Endothelial cell of umbilical vein (primary cell): ENCODE measurements around the gene ZNF652. TPM values are rescaled to one million over a fixed set of nuclear protein-coding genes. Genes with fewer than 3 reads are reported as not detected.

ENCODE experiments used
- BruUV-seq: library from RNA; stranded (reverse); fragments of 400-500 nt; replicated peaks from 2 replicates; lab custom pipeline; 2021; lab: Mats Ljungman, UMichigan
- CTCF ChIA-PET: fragments of 300-600, 350-600 bp; sonication (Branson Sonifier 250); formaldehyde crosslinking; loops from one replicate; lab custom pipeline; 2021; ENCODE audit warnings: antibody characterized with exemption, inconsistent platforms; lab: Charles Lee
- POLR2A ChIA-PET: fragments of 300-600, 350-600 bp; sonication (Branson Sonifier 250); formaldehyde crosslinking; loops from one replicate; lab custom pipeline; 2021; ENCODE audit warnings: antibody characterized with exemption, inconsistent platforms; lab: Charles Lee
- DNase-seq: peaks from one replicate; pipeline ENCODE4 v3.0.0-alpha.2; 2011; ENCODE audit warnings: low read depth, low spot score
- FAIRE-seq: peaks from 2 replicates; lab custom pipeline; 2011; peaks lifted over from hg19 to GRCh38; lab: Jason Lieb, UNC
- H2AFZ ChIP-seq: 2 replicates; pipeline ENCODE4 v1.6.0; 2012; ENCODE audit warnings: low read depth, low read length, control low read depth, inconsistent platforms
- H3K27ac ChIP-seq: 2 replicates; pipeline ENCODE4 v1.5.1; 2011; ENCODE audit warnings: low read depth, mild to moderate bottlenecking, control low read depth, low read length, moderate library complexity; ENCODE audit not compliant: insufficient read depth
- H3K27me3 ChIP-seq, 2 experiments: 2 replicates each; pipeline versions ENCODE4 v1.6.0 to v1.6.1; 2011; ENCODE audit warnings: low read length in 2 of 2, mixed read lengths in 1 of 2; ENCODE audit not compliant: control insufficient read depth in 2 of 2, insufficient read depth in 2 of 2
- H3K36me3 ChIP-seq, 2 experiments: 2 replicates in 1 of 2; 3 replicates in 1 of 2; pipeline ENCODE4 v1.5.1; 2011; ENCODE audit warnings: low read length in 2 of 2, mild to moderate bottlenecking in 1 of 2, moderate library complexity in 1 of 2; ENCODE audit not compliant: control insufficient read depth in 2 of 2, insufficient read depth in 2 of 2; ENCODE audit errors: extremely low read depth in 1 of 2
- H3K4me1 ChIP-seq: 3 replicates; pipeline ENCODE4 v1.5.1; 2011; ENCODE audit warnings: mild to moderate bottlenecking, low read length; ENCODE audit not compliant: control insufficient read depth, insufficient read depth; ENCODE audit errors: extremely low read depth
- H3K4me2 ChIP-seq: 2 replicates; pipeline ENCODE4 v1.6.1; 2011; ENCODE audit warnings: low read length, control low read depth, mixed read lengths; ENCODE audit not compliant: insufficient read depth
- H3K4me3 ChIP-seq, 3 experiments: fragments of 200-600 bp in 1 of 3; sonication (generic), shearing (Covaris generic) in 1 of 3; replicated peaks in 1 of 3; 2 replicates each; pipeline ENCODE4 v1.5.1; 2011 to 2016; ENCODE audit warnings: control low read depth in 3 of 3, low read length in 3 of 3, mild to moderate bottlenecking in 2 of 3, inconsistent platforms in 1 of 3, low read depth in 1 of 3, moderate library complexity in 1 of 3; ENCODE audit not compliant: insufficient read depth in 1 of 3
- H3K79me2 ChIP-seq: 2 replicates; pipeline ENCODE4 v1.6.0; 2012; ENCODE audit warnings: low read length, inconsistent platforms; ENCODE audit not compliant: control insufficient read depth, insufficient read depth
- H3K9ac ChIP-seq: replicated peaks from 2 replicates; pipeline ENCODE3; 2011; ENCODE audit warnings: low read length, control low read depth; ENCODE audit not compliant: insufficient read depth; ENCODE audit errors: extremely low read depth
- H3K9me1 ChIP-seq: replicated peaks from 3 replicates; pipeline ENCODE4 v1.6.0; 2011; ENCODE audit warnings: mild to moderate bottlenecking, low read length; ENCODE audit not compliant: control insufficient read depth, insufficient read depth; ENCODE audit errors: extremely low read depth
- H3K9me3 ChIP-seq: replicated peaks from 2 replicates; pipeline ENCODE4 v1.5.1; 2012; ENCODE audit warnings: low read length, inconsistent platforms; ENCODE audit not compliant: control insufficient read depth, insufficient read depth
- H4K20me1 ChIP-seq: replicated peaks from 2 replicates; pipeline ENCODE3; 2011; ENCODE audit warnings: mild to moderate bottlenecking, low read length; ENCODE audit not compliant: control insufficient read depth, insufficient read depth; ENCODE audit errors: extremely low read depth
- CTCF ChIP-seq, 2 donors: IDR thresholded peaks; 1 replicate in 1 of 2; 2 replicates in 1 of 2; pipeline ENCODE4 v1.5.1; 2011; ENCODE audit warnings: low read length in 2 of 2, mild to moderate bottlenecking in 2 of 2, moderate library complexity in 2 of 2, control low read depth in 1 of 2, inconsistent platforms in 1 of 2, low read depth in 1 of 2; ENCODE audit not compliant: insufficient read depth in 1 of 2; ENCODE audit errors: extremely low read depth in 1 of 2
- EZH2 ChIP-seq: IDR thresholded peaks from 2 replicates; pipeline ENCODE4 v1.6.1; 2012; ENCODE audit warnings: borderline replicate concordance, low read depth, mild to moderate bottlenecking, moderate library complexity, low read length, inconsistent platforms; ENCODE audit not compliant: severe bottlenecking
- FOS ChIP-seq: IDR thresholded peaks from 2 replicates; pipeline ENCODE4 v1.6.1; 2011; ENCODE audit warnings: mild to moderate bottlenecking, low read length, moderate library complexity, borderline replicate concordance; ENCODE audit not compliant: insufficient read depth
- GATA2 ChIP-seq: IDR thresholded peaks from 2 replicates; pipeline ENCODE4 v1.7.0; 2011; ENCODE audit warnings: low read depth, mild to moderate bottlenecking, moderate library complexity, mixed read lengths, low read length; ENCODE audit not compliant: insufficient read length, insufficient read depth
- JUN ChIP-seq: IDR thresholded peaks from 2 replicates; pipeline ENCODE4 v1.6.1; 2011; ENCODE audit warnings: borderline replicate concordance, low read depth; ENCODE audit not compliant: insufficient read length, insufficient read depth
- MAX ChIP-seq: IDR thresholded peaks from 2 replicates; pipeline ENCODE4 v1.6.1; 2011; ENCODE audit not compliant: insufficient read depth, insufficient read length
- MYC ChIP-seq: IDR thresholded peaks from one replicate; pipeline ENCODE4 v1.6.1; 2011; ENCODE audit warnings: mild to moderate bottlenecking, low read depth, low read length
- POLR2A ChIP-seq: IDR thresholded peaks from 2 replicates; pipeline ENCODE4 v1.6.1; 2012; ENCODE audit warnings: low read depth, mild to moderate bottlenecking, control low read depth, low read length
- POLR2AphosphoS5 ChIP-seq: IDR thresholded peaks from 2 replicates; pipeline ENCODE4 v1.6.1; 2012; ENCODE audit warnings: low read depth, mild to moderate bottlenecking, control low read depth, low read length, moderate library complexity; ENCODE audit not compliant: insufficient read depth
- dilution Hi-C: fragments of 300-500 bp; cut with MboI; formaldehyde crosslinking; loops from one replicate; pipeline ENCODE4 v1.15.0; 2019; ENCODE audit warnings: low sequenced_read_pairs; ENCODE audit not compliant: extremely low pct_ligation_motif_present
- intact Hi-C: fragments of 100-400 bp; cut with micrococcal nuclease; formaldehyde crosslinking; loops from one replicate; pipeline ENCODE4 v1.10.0; 2022
- polyA plus RNA-seq, 4 experiments: library from polyadenylated mRNA; depleted of rRNA in 3 of 4; stranded (reverse) in 3 of 4; unstranded in 1 of 4; fragments of >200 nt; gene quantifications; 2 replicates each; pipeline versions ENCODE4 v1.2.1 to v1.2.3, GENCODE V29; 2011 to 2012; ENCODE audit warnings: missing spikeins in 1 of 4
- total RNA-seq: library from RNA; stranded (reverse); gene quantifications from 2 replicates; pipeline ENCODE4 v1.2.3, GENCODE V29; 2021

The ZNF652 gene
- total and polyA plus RNA-seq, 2 donors (not counting 3 experiments of a cell fraction or from before 2014, with no cell fraction given): 6.1 to 18.6 TPM

GRCh38 chr17:49269356-49269755 is 92.7 kb downstream of the ZNF652 start:
- H3K36me3 ChIP-seq: no peaks in the 10 kb centered on the region
- intact Hi-C loops: no loop called here
- TF ChIP-seq FOS (no peak), GATA2 (no peak), CTCF (IDR thresholded peaks at IDR 0.05; ENCODE audit: extremely low read depth in 1 of 2, insufficient read depth in 1 of 2, low read depth in 1 of 2, low read length in 2 of 2) (no peak), EZH2 (no peak), MYC (no peak), POLR2AphosphoS5 (no peak), JUN (no peak), POLR2A (no peak), MAX (no peak)
- H3K27me3 ChIP-seq: peaks cover 0 to 1% of the 10 kb centered on the region in 2 experiments
- no peak overlapping the region for H2AFZ ChIP-seq
- DNase-seq (no peak), FAIRE-seq (no peak)
- no peaks in the 10 kb centered on the region for H3K9me1 ChIP-seq
- ChIA-PET CTCF (no interaction called here), POLR2A (no interaction called here)
- no TSS peak for BruUV-seq
- no peaks in the 10 kb centered on the region for H3K4me1 ChIP-seq
- H3K79me2 ChIP-seq: no peaks in the 10 kb centered on the region
- no peaks in the 10 kb centered on the region for H4K20me1 ChIP-seq
- no peak overlapping the region for H3K4me2 ChIP-seq
- dilution Hi-C loops: no loop called here
- no peaks in the 10 kb centered on the region for H3K9me3 ChIP-seq
- no peak overlapping the region for H3K4me3 ChIP-seq
- no peak overlapping the region for H3K9ac ChIP-seq
- no peak overlapping the region for H3K27ac ChIP-seq
